Dermis blood vessel endothelial cell (primary cell): ENCODE data around the gene PHLDA3. TPM values are rescaled to one million over a fixed set of nuclear protein-coding genes. Genes with fewer than 3 reads are reported as not detected.

Experiments
- DNase-seq: peaks from one replicate; pipeline ENCODE4 v3.0.0; 2010
- total RNA-seq: library from RNA; depleted of rRNA; stranded (reverse); fragments of >200 nt; gene quantifications from 2 replicates; pipeline ENCODE4 v1.2.3, GENCODE V29; 2014

PHLDA3 gene
- total RNA-seq, 1 donor from 2014 or later, result 29.4 TPM

DNA sequence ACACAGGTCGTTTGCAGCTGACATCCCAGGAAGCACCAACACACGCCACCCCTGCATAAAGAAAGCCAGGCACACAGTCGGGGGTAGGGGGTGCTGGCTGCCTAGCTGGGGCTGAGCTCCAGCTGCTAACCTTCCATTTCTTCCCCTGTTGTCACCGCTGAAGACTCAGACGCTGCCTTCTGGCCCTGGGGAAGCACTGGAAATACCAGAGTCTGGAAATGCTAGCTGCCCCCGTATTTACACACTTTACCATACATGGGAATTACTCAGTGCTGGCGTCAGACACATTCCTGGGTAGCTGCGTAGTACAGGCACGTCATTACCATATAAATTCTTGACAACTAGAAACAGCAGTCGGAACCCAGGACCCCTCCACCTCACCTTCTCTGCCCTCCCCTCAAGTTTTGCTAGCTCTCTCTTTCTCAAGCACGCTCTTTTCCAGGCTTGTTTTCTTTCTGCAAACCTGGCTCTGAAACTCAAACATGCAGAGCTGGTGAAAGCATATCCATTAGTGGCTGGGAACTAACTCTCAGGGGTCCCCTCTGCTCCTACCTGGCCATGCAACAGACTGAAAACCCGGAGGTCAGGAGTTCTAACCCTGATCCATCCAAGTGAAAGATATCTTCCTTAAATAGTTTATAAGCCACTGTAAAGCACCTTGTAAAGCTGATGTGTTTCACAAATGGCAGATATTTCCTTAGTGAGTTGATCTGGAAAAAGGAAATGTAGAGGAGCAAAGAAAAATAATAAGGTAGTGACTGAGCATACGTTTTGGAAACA lies 34.6 kb upstream of the PHLDA3 start:
- peak; percentile 97 for DNase-seq

GRCh38 chr1:201502511-201502857 lies 33.5 kb upstream of the PHLDA3 start:
- DNase-seq, result no peak

DNA sequence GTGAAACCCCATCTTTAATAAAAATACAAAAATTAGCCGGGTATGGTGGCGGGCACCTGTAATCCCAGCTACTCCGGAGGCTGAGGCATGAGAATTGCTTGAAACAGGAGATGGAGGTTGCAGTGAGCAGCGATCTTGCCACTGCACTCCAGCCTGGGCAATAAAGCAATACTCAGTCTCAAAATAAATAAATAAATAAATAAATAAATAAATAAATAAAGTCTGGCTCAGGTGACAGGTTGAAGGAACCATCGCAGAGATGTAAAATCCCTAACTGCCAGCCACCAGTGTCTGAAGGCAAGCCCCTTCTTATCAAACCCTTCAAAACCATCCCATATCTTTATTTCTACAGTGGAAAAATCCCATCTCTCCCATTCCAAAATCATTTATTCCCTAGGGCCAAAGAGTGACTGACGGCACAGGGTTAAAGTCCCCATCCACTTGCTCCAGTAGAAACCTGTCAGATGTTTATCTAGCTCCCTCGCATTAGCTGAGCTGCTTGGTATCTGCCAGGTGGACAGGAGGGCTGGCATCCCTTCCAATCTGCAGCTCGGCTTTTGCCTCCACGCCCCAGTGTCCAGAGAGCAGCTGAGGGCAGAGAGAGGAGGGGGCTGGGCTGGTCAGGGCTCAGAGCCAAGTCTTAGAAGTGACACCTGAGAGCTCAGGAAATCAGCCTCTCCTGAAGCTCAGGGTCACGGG lies 33.0 kb upstream of the PHLDA3 start:
- no peak for DNase-seq

DNA sequence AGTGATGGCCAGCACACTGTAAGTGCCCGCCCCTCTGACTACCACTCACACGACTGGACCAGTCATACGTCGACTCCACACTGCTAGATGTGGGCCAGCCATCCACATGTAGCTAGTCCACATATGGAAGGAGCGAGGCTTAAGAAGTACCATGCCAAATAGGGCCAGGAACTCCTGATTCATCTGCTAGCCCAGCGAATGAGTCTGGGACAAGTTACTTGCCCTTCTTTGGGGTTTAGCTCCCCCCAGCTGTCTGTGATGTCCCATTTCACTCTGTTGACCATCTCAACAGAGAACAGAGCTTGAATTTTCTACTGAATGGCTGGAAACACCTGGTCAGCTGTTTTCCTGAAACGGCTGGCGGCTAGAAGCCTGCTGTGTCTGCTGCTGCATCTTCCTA lies 32.2 kb upstream of the PHLDA3 start:
- peak; percentile 64 for DNase-seq

DNA sequence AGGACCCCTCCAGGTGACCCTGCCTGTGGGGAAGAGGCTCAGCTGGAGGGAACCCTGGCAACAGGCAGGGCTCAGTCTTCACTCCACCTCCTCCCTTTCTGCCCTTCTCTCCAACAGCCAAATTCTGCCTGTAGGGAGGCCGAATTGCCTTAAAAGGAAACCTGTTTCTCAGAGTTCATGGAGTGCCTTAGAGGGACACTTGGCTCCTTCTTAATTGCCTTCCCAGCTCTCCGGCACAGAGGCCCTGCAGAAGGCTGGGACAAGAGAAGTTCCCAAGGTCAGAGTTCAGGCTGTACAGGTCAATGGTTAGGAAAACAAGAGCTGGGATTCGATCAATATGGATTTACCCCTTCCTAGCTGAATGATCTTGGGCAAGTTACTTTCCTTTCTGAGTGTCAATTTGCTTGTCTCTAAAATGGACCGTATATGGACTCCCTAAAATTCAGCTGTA lies 31.7 kb upstream of the PHLDA3 start:
- DNase-seq, result no peak

DNA sequence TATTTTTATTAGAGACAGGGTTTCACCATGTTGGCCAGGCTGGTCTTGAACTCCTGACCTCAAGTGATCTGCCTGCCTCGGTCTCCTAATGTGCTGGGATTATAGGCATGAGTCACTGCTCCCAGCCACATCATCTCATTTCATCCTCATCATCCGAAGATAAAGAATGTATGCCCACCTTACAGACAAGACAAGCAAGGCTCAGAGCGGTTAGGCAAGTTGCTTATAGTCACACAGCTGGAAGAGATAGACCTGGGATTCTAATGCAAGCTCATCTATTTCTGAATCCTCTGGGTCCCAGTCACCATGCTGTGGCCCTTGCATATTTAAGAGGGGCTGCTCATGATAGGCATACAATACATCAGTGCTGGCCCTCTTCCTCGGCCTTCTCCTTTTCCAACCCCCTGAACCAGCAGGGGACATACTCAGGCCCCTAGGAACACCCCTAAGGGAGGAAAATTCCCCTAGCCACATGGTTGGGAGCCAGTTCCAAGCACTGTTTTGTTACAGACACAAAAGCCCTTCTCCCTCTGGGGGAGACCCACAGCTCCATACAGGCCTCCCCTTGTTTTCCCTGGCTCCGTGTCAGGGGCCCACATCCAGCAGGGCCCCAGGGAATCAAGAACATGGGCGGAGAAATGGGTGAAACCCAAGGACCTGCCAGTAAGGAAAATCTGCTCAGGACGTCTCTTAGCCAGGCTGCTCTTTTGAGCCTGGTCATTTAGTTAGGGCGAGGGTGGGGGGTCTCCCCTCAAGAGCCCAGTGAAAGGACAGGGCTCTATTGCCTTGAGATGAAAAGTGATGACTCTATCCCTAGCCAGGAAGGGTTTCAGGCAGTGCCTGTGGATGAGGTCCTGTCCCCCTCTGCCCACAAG lies 31.0 kb upstream of the PHLDA3 start:
- no peak for DNase-seq

- no peak for DNase-seq
Observed at GRCh38 chr1:201499191-201499590, 30.2 kb upstream of the PHLDA3 start.

- no peak for DNase-seq
Observed at GRCh38 chr1:201498621-201499020, 29.6 kb upstream of the PHLDA3 start.

GRCh38 chr1:201497935-201498509 lies 29.0 kb upstream of the PHLDA3 start:
- no peak for DNase-seq

- no peak for DNase-seq
Observed at GRCh38 chr1:201496296-201496690, 27.3 kb upstream of the PHLDA3 start.

DNA sequence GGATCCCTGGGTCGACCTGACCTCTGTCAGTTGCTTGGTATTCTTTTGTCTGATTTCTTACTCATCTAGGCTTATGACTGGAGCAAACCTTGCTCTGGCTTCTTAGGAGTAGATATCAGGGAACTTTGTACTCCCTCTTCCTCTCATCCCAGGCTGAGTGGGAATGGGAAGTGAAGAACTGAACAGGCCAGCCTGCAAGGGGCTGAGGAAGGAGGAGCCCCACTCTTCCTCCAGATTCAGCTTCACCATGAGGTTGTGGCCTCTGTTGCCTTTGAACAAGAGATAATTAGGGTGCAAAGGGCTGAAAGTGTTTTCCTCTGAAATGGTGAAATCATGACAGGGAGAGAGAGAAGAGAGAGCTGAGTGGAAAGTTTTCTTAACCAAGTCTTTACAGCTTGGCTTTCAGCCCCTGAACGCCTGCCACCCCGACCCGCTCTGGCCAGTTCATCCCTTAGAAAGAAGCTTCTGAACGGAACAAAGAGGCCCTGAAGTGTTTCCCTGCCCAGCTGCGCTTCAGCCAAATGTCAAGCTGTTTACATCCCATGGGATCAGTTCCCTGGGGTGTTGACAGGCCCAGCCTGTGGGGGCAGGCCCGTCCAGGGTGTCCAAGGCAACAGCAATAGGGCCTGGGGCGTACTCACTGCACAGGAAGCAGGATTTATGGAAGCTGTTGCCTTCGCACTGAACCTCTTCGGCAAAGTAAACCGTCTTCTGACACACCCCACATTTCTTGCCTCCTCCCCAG lies 26.7 kb upstream of the PHLDA3 start:
- no peak for DNase-seq

GRCh38 chr1:201493757-201494617 lies 25.0 kb upstream of the PHLDA3 start:
- peak; percentile 62 for DNase-seq

DNA sequence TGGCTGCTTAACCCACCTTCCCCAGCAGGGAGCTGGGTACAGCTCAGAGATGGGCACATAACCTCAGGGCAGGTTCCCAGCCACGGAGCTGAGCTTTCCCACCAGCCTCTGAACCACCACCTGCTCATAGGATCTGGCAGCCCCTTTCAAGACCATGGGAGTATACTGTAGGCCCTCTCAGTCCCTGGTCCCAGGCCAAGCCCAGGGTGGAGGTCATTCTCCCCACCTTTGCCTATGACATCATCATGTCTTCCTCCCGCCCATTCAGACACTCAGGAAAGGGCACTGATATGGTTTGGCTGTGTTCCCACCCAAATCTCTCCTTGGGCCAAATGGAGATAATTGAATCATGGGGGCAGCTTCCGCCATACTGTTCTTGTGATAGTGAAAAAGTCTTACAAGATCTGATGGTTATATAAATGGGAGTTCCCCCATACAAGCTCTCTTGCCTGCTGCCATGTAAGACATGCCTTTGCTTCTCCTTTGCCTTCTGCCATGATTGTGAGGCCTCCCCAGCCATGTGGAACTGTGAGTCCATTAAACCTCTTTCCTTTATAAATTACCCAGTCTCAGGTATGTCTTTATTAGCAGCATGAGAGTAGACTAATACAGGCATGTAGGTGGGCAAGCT lies 24.2 kb upstream of the PHLDA3 start:
- peak; percentile 56 for DNase-seq

DNA sequence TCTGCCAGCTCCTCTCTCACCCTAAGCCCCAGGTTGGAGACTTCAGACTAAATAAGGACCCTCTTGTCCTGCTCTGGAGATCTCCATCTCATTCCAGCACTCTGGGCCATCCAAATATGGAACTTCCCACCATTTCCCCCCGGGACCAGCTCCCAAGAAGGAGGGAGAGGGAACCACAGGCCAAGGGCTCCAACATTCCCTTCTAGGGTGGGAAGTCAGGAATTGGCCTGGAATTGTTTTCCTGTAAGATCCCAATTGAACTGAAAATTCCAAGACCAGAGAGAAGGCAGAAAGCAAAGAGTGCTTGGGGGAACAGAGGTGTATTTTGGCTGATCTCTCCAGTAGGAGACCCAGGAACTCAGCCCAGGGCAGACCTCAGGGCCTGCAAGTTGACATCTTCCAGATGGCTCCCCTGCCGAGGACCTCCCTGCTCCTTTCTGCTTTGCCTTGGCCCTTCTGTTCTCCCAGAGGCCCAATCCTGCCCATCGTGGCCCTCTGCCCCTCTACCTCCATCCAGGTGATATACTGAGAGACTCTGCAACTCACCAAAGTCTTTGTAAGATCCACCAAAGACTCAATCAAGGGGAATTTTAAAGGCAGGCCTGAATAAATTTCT lies 23.0 kb upstream of the PHLDA3 start:
- DNase-seq, result no peak

DNA sequence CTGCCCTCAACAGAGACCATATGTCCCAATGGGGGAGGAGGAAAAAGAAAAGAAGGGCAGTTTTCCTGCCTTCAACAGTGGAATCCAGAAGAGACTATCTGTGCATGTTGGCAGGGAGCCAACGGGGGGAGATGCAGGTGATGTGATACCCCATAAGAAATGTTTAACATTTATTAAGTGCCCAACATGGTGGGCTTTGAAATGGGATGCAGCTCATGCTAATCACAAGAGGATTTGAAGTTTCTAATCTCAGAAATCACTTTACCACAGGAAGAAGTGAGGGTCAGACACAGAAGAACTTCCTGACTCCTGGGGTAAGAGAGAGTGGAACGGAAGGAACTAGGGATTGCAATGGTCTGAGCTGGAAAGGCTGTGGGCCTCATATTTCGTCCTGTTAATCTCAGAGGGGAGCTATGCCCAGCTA lies 21.7 kb upstream of the PHLDA3 start:
- DNase-seq, result peak; percentile 59

GRCh38 chr1:201489643-201490261 lies 20.8 kb upstream of the PHLDA3 start:
- DNase-seq, result no peak

DNA sequence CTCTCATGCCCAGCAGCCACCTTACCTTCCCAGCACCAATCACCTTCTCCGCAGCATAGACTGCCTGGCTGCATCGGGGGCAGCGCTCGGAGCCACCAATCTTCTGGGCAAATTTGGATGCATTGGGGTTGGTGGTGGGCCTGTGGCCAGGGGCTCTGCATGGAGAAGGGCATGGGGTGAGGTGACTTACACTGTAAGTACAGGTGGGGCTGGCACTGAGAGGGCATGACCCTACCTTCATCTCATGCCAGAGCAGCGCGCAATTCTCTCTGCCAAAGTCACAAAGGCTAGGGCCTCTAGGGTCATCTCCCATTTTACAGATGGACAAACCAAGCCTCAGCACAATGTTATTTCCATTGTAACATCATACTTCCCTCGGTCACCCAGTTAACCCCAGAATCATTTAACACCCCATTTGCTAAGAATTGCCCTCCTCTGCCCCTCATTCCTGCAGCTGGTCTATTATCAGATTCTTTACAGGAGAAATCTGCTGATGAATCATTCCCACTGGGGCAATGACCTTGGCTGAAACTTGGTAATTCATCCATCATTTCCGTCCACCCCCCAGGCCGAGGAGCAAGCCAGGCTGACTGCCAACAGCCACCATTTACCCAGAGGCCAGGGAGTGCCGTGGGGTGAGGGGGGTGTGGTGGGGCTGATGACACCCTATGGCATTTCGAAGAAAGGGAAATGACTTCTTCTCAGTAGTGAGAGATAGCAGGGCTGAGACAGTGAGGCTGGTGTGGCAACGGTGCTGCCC lies 20.0 kb upstream of the PHLDA3 start:
- DNase-seq, result peak; percentile 96

DNA sequence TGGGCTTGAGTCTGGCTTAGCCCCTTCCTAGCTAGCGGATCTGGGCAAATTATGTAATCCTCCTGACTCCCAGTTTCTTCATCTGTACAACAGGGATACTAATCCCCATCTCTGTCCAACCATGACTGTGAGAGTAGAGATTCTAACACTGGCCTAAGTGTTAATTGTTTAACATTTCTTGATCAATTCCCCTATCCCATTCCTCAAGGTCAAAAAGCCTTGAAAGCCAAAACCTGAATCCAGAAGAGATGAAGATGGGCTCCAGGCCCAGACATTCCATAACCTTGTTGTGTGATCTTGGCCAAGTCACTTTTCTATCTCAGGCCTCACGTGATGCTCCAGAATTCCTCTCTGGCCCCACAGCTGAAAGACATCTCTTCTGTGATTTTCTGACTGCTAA lies 18.8 kb upstream of the PHLDA3 start:
- DNase-seq, result no peak

DNA sequence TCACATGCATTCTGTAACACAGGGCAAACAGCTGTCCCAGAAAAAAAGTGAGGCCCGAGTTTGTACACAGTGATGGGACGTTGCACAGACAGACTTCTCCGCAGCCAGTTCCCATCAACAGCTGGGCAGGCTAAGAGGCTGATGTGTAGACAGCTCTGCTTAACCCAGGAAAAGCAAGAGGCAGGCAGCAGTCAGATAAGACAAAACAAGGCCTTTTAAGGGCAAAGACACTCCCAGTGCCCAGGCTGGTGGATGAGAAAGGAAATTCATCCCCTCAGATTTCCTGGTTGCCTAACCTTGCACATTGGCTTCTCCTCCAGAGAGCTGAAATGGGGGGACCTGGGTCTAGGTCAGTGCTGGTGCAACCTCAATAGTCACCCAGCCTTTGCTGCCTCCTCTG lies 17.2 kb upstream of the PHLDA3 start:
- peak; percentile 73 for DNase-seq
